Measurements from ENCODE around the gene EFNA5.

The EFNA5 gene
- total RNA-seq = 0 to 0.04 (median 0) reads per million in 3 experiments

DNA sequence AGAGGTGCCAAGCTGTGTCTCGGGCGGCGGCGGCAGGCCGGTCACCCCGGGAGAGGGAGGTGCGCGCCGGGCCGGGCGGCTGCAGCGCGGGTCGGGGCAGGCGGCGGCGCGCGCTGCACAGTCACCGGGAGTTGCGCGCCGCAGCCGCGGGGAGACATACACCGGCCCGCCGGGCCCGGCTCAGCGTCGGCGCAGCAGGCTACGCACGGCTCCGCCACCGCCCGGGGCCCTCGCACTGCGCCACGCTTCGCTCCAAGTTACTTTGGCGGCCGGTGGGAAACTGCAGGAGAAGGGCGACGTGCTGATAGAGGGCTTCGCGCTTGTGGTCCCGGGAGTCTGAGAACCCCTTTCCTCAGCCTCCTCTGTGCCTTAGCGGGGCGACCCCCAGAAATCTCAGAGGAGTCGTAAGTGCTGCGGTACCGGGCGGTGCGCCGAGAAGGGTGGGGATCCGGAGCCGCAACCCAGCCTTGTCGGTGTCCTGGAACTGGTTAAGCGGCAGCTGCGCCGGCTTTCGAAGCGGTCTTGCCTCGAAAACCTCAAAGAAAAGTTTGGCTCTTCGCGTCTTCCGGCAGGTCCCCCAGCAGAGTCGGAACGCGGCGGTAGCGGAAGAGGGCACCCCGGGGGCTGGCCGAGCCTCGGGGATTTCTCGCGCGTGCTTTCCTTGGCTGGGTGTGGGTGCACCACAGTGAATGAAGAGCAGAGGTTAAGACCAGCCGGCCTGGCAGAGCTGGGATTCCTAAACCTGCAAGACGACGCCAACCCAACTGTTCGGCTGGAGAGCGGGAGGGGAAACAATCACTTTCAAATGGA, at the start of gene EFNA5:
EFNA5 (minus strand) TSS at position 6 of the 810 bp plus-strand sequence.
- peak; percentile 8 for DNase-seq

DNA sequence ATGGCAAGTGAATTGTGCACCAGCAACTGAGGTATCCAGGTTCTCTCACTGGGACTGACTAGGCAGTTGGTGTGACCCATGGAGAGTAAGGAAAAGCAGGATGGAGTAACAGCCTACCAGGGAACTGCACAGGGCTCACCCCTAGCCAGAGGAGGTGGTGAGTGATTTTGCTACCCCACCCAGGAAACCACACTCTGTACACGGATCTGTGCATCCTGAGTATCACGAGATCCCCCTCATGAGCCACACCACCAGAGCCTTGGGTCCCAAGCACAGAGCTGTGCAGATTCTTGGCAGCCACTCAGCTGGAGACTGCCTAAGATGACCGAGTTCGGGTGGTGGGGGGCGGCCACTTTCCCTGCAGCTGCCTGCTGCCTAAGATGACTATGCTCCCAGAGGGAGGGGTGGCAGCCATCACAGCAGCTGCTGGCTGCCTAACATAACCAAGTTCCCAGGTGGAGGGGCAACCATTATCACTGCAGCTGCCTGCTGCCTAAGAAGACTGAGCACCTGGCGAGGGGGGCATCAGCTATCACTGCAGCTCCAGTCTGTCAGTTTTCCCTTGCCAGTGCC, 48.4 kb upstream of the EFNA5 start:
- DNase-seq = no peak

DNA sequence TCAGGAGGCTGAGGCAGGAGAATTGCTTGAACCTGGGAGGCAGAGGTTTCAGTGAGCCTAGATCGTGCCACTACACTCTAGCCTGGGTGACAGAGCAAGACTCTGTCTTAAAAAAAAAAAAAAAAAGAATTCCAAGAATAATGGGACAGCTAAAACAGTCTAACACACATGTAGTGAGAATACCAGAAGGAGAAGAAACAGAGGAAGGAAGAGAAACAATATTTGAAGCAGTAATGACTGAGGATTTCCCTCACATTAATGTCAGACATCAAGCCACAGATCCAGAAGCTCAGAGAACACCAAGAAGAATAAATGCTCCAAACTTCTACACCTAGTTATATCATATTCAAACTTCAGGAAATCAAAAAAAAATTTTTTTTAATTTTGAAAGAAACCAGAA, 47.1 kb upstream of the EFNA5 start:
- no peak for DNase-seq

DNA sequence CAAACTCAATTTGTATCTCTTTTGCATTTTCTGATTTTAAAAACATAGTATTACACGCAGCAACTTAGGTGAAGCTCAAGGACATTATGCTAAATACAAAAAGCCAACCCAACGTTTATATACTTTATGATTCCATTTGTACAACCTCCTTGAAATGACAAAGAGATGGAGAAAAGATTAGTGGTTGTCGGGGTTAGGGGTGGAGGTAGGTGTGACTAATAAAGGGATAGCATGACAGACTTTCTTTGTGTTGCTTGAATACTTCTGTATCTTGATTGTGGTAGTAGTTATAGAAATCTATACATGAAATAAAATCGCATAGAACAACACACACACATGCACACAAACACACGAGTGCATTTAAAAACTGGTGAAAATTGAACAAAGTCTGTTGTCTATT, 42.5 kb upstream of the EFNA5 start:
- no peak for DNase-seq

- no peak for DNase-seq
Observed at GRCh38 chr5:107712359-107712870, 41.7 kb upstream of the EFNA5 start.

GRCh38 chr5:107705402-107706014, 34.8 kb upstream of the EFNA5 start:
- no peak for DNase-seq

DNA sequence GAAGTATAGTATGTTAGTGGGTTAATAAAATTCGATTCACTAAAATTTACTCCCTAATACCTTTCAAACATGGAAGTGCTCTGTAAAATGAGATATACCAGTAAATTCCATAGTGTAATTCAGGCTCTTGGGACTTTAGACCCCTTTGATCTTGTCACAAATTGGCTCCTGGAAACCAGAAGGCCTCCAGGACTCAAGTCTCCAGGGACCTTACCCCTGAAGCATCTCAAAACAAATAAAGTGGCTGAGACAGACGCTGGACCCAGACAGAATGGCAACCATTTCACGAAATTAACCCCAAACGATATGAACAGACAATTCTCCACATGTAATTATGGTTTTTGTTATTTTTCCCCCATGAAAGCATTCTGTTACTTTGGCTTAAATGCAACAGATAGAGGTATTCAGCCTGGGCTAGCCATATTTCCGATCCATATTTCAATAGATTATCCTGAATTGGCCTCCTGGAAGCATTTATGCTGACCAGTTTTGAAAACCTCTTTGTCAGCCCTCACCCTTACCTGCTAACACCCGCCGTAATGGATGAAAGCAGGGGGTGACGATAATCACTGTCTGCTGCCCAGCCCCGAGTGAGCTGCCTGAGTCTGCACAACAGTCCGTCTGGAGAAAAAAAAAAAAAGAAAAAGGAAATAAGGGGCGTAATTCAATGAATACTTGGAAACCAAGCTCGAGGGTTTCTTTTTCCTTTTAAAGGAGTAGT, 34.1 kb upstream of the EFNA5 start:
- DNase-seq = no peak

DNA sequence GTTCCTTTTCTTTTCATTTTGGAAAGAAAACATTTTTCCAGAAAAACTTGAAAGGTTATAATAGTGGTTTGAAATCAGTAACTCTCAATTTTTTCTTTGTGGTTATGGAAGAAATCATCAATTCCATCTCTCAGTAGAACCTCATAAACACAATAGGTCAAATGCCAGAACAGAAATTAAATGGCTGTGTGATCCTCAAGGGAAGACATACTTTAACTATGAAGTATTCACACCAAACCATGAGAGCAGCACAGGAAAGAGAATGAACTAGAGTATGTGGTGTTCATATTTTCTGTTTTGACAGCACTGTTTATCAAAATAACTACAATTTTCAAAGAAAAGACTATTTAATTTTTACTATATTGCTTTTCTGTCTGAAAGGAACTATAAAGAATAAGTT, 29.7 kb upstream of the EFNA5 start:
- no peak for DNase-seq

DNA sequence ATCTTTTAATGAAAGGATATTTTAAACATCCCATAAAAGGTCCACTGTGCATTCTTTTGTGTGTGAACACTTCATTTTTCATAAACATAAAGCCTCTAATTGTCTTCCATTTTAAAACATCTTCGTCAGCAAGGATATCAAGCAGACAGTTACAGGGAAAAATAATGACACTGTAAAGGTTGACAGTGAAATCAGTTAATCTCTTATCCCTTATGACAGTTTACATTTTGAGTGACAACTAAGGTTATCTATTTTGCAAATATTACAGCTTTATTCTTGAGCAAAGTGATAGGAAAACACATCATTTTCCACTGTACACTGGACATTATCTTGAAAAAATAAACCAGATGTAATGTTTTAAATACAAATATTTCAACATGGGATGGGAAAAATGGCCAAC, 28.7 kb upstream of the EFNA5 start:
- DNase-seq = no peak

GRCh38 chr5:107698286-107698685, 27.5 kb upstream of the EFNA5 start:
- no peak for DNase-seq

GRCh38 chr5:107696498-107696897, 25.8 kb upstream of the EFNA5 start:
- DNase-seq = no peak

DNA sequence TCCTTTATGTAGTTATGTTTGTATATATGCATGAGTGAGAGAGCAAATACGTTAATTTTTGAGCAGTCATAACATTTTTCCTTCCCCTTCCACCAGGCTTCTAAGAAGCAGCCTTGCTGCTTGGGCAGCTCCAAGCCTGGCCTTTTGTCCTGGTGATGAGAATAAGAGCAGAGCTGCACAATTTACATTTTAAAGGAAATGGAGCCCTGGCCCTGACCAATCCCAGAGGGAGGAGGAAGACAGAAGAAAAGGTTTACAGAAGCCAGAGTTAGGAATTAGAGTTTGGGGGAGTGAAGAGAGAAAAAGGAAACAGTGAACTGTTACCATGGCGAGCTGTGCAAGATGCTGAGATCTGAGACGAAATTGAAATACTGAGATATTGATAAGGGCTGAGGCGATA, 25.3 kb upstream of the EFNA5 start:
- DNase-seq = no peak

DNA sequence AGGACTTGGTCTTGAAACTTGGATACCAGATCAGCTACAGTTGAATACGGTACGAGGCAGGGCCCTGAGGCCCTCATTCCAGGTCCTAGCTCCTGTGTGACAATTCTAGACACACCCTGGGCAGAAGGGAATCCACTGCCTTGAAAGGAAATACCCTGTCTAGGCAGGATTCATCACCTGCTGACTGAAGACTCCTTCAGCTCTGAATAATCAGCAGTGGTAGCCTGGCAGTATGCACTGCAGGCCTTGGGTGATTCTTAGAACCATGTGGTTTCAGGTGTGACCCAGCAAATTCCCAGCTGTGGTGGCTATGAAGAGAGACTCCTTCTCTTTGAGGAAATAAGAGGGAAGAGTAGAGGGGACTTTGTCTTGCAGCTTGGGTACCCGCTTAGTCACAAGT, 17.2 kb upstream of the EFNA5 start:
- no peak for DNase-seq

- no peak for DNase-seq
Observed at GRCh38 chr5:107687404-107687803, 16.7 kb upstream of the EFNA5 start.

- DNase-seq = no peak
Observed at GRCh38 chr5:107682533-107682932, 11.8 kb upstream of the EFNA5 start.

GRCh38 chr5:107680799-107681198, 10.1 kb upstream of the EFNA5 start:
- DNase-seq = no peak

DNA sequence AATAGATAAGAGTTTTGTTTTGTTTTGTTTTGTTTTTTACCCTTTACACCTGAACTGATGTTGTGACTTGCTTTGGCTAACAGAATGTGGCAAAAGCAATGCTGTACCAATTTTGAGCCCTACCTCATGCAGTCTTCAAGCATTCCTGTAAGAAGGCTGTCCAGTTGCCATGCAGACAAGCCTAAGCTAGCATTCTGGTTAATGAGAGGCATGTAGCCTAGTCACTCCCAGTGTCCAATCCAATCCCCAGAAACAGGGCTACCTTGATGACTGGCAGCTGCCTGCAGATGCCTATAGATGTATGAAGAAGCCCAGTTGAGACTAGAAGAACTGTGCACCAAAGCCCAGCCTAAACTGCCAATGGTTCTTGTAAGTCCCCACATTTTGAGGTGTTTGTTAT, 9.4 kb upstream of the EFNA5 start:
- no peak for DNase-seq

DNA sequence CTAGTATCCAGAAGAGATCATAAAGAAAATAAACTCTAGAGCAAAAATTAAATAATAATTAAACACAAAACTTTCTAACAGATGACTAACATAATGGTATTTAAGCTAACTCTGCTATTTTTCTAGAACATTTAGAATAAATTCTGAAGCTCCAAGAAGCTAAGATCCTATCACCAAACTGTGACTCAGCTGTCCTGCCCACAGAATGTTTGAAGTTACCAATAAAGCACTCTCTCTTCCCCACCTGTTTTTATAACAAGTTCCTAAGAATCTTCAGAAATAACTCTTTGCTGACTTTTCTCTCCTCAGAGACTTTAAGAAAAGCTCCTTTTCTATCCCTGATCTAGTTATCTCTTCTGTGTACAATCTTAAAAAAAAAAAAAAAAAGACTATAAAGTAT, 6.0 kb upstream of the EFNA5 start:
- no peak for DNase-seq

- no peak for DNase-seq
Observed at GRCh38 chr5:107675201-107675600, 4.5 kb upstream of the EFNA5 start.

GRCh38 chr5:107674655-107675054, 3.9 kb upstream of the EFNA5 start:
- DNase-seq = no peak

GRCh38 chr5:107673368-107674136, 2.8 kb upstream of the EFNA5 start:
- DNase-seq = peak; percentile 42

GRCh38 chr5:107673039-107673367, 2.3 kb upstream of the EFNA5 start:
- DNase-seq = no peak

Data from central memory CD4-positive, alpha-beta T cell (primary cell).